WTC11 (cell line): Measurements from ENCODE around the gene RBPMS2. TPM values are rescaled to one million over a fixed set of nuclear protein-coding genes. Genes with fewer than 3 reads are reported as not detected.
A peak's percentile ranks its signal among the peaks of the same experiment; 100 is the strongest.

Source experiments
- ATAC-seq: fragments of 200-7000 bp; cut with Tn5 transposase; 2 replicates; pipeline ENCODE4 v1.10.0; 2021; ENCODE audit warnings: mild to moderate bottlenecking, moderate library complexity
- CTCF ChIA-PET: fragments of 300-600 bp; sonication (Branson Sonifier 250); formaldehyde crosslinking; loops from one replicate; lab custom pipeline; 2021; ENCODE audit warnings: antibody characterized with exemption; lab: Charles Lee
- POLR2A ChIA-PET: fragments of 350-600 bp; sonication (Branson Sonifier 250); formaldehyde crosslinking; loops from one replicate; lab custom pipeline; 2021; ENCODE audit warnings: antibody characterized with exemption; lab: Charles Lee
- DNase-seq: peaks from one replicate; pipeline ENCODE4 v3.0.0; 2021; ENCODE audit warnings: low spot score
- H3K27ac Mint-ChIP-seq: 2 replicates; pipeline ENCODE4 v1.8.0; 2021; ENCODE audit warnings: mixed read lengths
- H3K27me3 Mint-ChIP-seq: 2 replicates; pipeline ENCODE4 v1.8.0; 2021; ENCODE audit warnings: low read depth, mild to moderate bottlenecking, moderate library complexity, mixed read lengths
- H3K36me3 Mint-ChIP-seq: 2 replicates; pipeline ENCODE4 v1.8.0; 2021; ENCODE audit warnings: mixed read lengths
- H3K4me1 Mint-ChIP-seq: 2 replicates; pipeline ENCODE4 v1.8.0; 2022; ENCODE audit warnings: mixed read lengths
- H3K4me3 Mint-ChIP-seq: 2 replicates; pipeline ENCODE4 v1.8.0; 2021; ENCODE audit warnings: mild to moderate bottlenecking, moderate library complexity, mixed read lengths
- H3K9me3 Mint-ChIP-seq: 2 replicates; pipeline ENCODE4 v1.8.0; 2021; ENCODE audit warnings: mixed read lengths
- CBFB ChIP-seq: sonication (generic); formaldehyde crosslinking; IDR thresholded peaks from 2 replicates; pipeline ENCODE4 v1.8.1; 2022; ENCODE audit warnings: mild to moderate bottlenecking, low read depth, missing genetic modification reagents
- FOXJ3 ChIP-seq: sonication (generic); formaldehyde crosslinking; IDR thresholded peaks from 2 replicates; pipeline ENCODE4 v1.9.0; 2021; ENCODE audit warnings: missing genetic modification reagents, mild to moderate bottlenecking, borderline replicate concordance
- JAZF1 ChIP-seq: fragments of 250-450 bp; sonication (Bioruptor Pico); IDR thresholded peaks from 2 replicates; pipeline ENCODE4 v1.9.0; 2021; ENCODE audit warnings: moderate library complexity, mild to moderate bottlenecking, inconsistent platforms
- NFATC4 ChIP-seq: fragments of 250-450 bp; sonication (Bioruptor Pico); IDR thresholded peaks from 2 replicates; pipeline ENCODE4 v1.9.0; 2021; ENCODE audit warnings: mild to moderate bottlenecking
- NR3C1 ChIP-seq: sonication (generic); formaldehyde crosslinking; conservative IDR thresholded peaks from 2 replicates; pipeline ENCODE4 v1.8.1; 2023; ENCODE audit warnings: low read depth, mild to moderate bottlenecking, missing genetic modification reagents
- PRRX2 ChIP-seq: fragments of 250-450 bp; sonication (Bioruptor Pico); IDR thresholded peaks from 2 replicates; pipeline ENCODE4 v1.8.0; 2021; ENCODE audit warnings: mild to moderate bottlenecking
- TEAD1 ChIP-seq: sonication (generic); formaldehyde crosslinking; IDR thresholded peaks from 2 replicates; pipeline ENCODE4 v1.8.0; 2022; ENCODE audit warnings: mild to moderate bottlenecking, missing genetic modification reagents
- ZBTB21 ChIP-seq: sonication (generic); formaldehyde crosslinking; IDR thresholded peaks from 2 replicates; pipeline ENCODE4 v1.8.1; 2023; ENCODE audit warnings: mild to moderate bottlenecking, missing genetic modification reagents, borderline replicate concordance
- ZNF232 ChIP-seq: sonication (generic); formaldehyde crosslinking; IDR thresholded peaks from 2 replicates; pipeline ENCODE4 v1.8.0; 2022; ENCODE audit warnings: mild to moderate bottlenecking, missing genetic modification reagents
- total RNA-seq: library from RNA; stranded (reverse); gene quantifications from 3 replicates; pipeline ENCODE4 v1.2.3, GENCODE V29; 2021
- TF ChIP-seq, protein P1 (sequence below): sonication (generic); formaldehyde crosslinking; IDR thresholded peaks from 2 replicates; pipeline ENCODE4 v1.8.0; 2022; ENCODE audit warnings: mild to moderate bottlenecking, missing genetic modification reagents
- TF ChIP-seq, protein P2 (sequence below): sonication (generic); formaldehyde crosslinking; IDR thresholded peaks from 2 replicates; pipeline ENCODE4 v1.8.0; 2023; ENCODE audit warnings: missing genetic modification reagents
- TF ChIP-seq, protein P3 (sequence below): sonication (generic); formaldehyde crosslinking; IDR thresholded peaks from 2 replicates; pipeline ENCODE4 v1.8.1; 2023; ENCODE audit warnings: mild to moderate bottlenecking, missing genetic modification reagents
- TF ChIP-seq, protein P4 (sequence below): sonication (generic); formaldehyde crosslinking; conservative IDR thresholded peaks from 2 replicates; pipeline ENCODE4 v1.8.1; 2023; ENCODE audit warnings: mild to moderate bottlenecking, low read depth, missing genetic modification reagents, moderate library complexity
- TF ChIP-seq, protein P5 (sequence below): sonication (generic); formaldehyde crosslinking; IDR thresholded peaks from 2 replicates; pipeline ENCODE4 v1.8.0; 2022; ENCODE audit warnings: mild to moderate bottlenecking, missing genetic modification reagents
- TF ChIP-seq, protein P6 (sequence below): sonication (generic); formaldehyde crosslinking; IDR thresholded peaks from 2 replicates; pipeline ENCODE4 v1.8.1; 2022; ENCODE audit warnings: mild to moderate bottlenecking, missing genetic modification reagents, moderate library complexity, borderline replicate concordance
- TF ChIP-seq, protein P7 (sequence below): fragments of 250-450 bp; sonication (Bioruptor Pico); IDR thresholded peaks from 2 replicates; pipeline ENCODE4 v1.9.0; 2021; ENCODE audit warnings: mild to moderate bottlenecking
- TF ChIP-seq, protein P8 (sequence below): fragments of 250-450 bp; sonication (Bioruptor Pico); IDR thresholded peaks from 2 replicates; pipeline ENCODE4 v1.9.0; 2021; ENCODE audit warnings: mild to moderate bottlenecking
- TF ChIP-seq, protein P9 (sequence below): sonication (generic); formaldehyde crosslinking; IDR thresholded peaks from 2 replicates; pipeline ENCODE4 v1.8.1; 2022; ENCODE audit warnings: mild to moderate bottlenecking, moderate library complexity, missing genetic modification reagents

RBPMS2 gene
- total RNA-seq, 1 experiment from 2014 or later: 195 TPM

DNA sequence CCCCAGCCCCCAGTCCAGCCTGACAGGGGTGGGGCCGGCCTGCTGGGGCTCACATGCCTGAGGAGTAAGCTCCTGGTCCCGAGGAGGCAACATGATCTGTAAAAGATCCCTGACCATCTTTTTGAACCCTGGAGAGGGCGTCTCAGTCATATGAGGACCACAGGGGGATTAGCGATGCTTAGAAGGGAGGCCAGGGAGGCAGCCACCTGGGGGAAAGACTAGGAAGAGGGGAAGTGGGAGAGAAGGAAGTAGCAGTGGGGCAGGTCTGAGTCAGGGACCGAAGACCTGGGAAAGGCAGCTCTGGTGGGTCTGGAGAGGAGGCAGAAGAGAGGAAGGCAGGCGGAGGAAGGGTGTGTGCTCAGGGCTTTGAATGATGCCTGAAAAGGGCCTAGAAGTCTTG is 31.1 kb upstream of the RBPMS2 start:
- Mint-ChIP-seq H3K27me3 (no peaks in the 10 kb centered on the region; the same call in 1 of the 2 replicates), H3K9me3 (no peaks in the 10 kb centered on the region), H3K36me3 (peaks cover 8% of the 10 kb centered on the region), H3K4me1 (peaks cover 62% of the 10 kb centered on the region), H3K4me3 (peak overlapping the region; percentile 10; the same call in 1 of the 2 replicates), H3K27ac (peak overlapping the region; percentile 98)
- CTCF ChIA-PET: interaction anchor here (0.7 to 7.6 kb wide), 5 partner anchors 26 to 79 kb away, joined by 3 to 122 read pairs (median 68); no protein-coding TSS in a partner anchor
- TF ChIP-seq CBFB (CRISPR knock-in tag): peak; percentile 40; the same call in 1 of the 2 replicates
- TF ChIP-seq, protein P1, sequence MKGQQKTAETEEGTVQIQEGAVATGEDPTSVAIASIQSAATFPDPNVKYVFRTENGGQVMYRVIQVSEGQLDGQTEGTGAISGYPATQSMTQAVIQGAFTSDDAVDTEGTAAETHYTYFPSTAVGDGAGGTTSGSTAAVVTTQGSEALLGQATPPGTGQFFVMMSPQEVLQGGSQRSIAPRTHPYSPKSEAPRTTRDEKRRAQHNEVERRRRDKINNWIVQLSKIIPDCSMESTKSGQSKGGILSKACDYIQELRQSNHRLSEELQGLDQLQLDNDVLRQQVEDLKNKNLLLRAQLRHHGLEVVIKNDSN (CRISPR knock-in tag): no peak
- POLR2A ChIA-PET: interaction anchor here (0.5 to 5.6 kb wide), 8 partner anchors 17 to 172 kb away, joined by 3 to 33 read pairs (median 6); partner anchors contain the start of genes PIF1 and PLEKHO2
- ATAC-seq: no peak
- no peak for DNase-seq

DNA sequence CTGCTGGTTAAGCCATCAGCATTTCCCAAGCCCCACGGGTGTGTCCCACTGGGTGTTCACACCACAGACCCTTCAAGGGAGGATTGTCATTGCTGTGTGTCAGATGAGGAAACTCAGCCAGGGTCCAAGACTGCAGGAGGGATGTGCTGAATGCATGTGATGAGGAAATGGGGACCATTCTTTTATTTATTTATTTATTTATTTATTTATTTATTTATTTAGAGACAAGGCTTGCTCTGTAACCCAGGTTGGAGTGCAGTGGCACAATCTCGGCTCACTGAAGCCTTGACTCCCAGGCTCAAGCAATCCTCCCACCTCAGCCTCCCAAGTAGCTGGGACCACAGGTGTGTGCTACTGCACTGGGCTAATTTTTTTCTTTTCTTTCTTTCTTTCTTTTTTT is 29.2 kb upstream of the RBPMS2 start:
- no peak overlapping the region for H3K4me3 Mint-ChIP-seq
- DNase-seq (no peak), ATAC-seq (no peak)
- H3K4me1 Mint-ChIP-seq: peaks cover 44% of the 10 kb centered on the region
- peak overlapping the region; percentile 85; the same call in 1 of the 2 replicates for H3K27ac Mint-ChIP-seq
- POLR2A ChIA-PET: interaction anchor here (0.6 to 2.2 kb wide), 3 partner anchors 25 to 113 kb away, joined by 3 to 8 read pairs (median 3); no protein-coding TSS in a partner anchor
- TF ChIP-seq, protein P2, sequence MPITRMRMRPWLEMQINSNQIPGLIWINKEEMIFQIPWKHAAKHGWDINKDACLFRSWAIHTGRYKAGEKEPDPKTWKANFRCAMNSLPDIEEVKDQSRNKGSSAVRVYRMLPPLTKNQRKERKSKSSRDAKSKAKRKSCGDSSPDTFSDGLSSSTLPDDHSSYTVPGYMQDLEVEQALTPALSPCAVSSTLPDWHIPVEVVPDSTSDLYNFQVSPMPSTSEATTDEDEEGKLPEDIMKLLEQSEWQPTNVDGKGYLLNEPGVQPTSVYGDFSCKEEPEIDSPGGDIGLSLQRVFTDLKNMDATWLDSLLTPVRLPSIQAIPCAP (CRISPR knock-in tag): no peak
- no peak for TF ChIP-seq FOXJ3 (CRISPR knock-in tag)
- no peak for TF ChIP-seq TEAD1
- no peaks in the 10 kb centered on the region; the same call in 1 of the 2 replicates for H3K27me3 Mint-ChIP-seq
- H3K36me3 Mint-ChIP-seq: peaks cover 15% of the 10 kb centered on the region
- H3K9me3 Mint-ChIP-seq: peaks cover 6% of the 10 kb centered on the region
- CTCF ChIA-PET: interaction anchor here (1.4 to 7.6 kb wide), 4 partner anchors 31 to 76 kb away, joined by 4 to 122 read pairs (median 5); no protein-coding TSS in a partner anchor

DNA sequence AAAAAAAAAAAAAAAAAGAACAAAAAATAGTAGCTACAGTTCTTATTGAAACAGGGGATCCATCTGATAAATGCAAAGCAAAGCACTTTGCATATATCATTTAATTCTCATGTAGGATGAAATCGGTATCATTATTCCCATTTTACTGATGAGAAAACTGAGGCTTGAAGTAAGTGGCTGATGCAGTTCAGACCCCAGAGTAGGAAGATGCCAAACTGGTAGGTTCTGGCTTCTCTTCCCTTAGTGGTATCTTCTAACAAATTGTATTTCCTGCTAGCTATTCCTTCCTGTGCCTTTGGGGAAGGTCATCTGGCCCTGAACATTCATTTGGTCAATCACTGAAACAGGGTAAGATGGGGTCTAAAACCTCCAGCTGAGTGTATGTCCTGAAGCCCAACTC is 28.1 kb upstream of the RBPMS2 start:
- no peak overlapping the region for H3K4me3 Mint-ChIP-seq
- peaks cover 19% of the 10 kb centered on the region for H3K36me3 Mint-ChIP-seq
- H3K9me3 Mint-ChIP-seq: peaks cover 6% of the 10 kb centered on the region
- CTCF ChIA-PET: interaction anchor here (0.5 to 1.9 kb wide), 5 partner anchors 32 to 249 kb away, joined by 4 to 7 read pairs (median 4); no protein-coding TSS in a partner anchor
- no peak overlapping the region for H3K27ac Mint-ChIP-seq
- POLR2A ChIA-PET: interaction anchor here (0.6 kb wide), 1 partner anchor 530 kb away, joined by 4 read pairs; no protein-coding TSS in a partner anchor
- DNase-seq (no peak), ATAC-seq (no peak)
- H3K27me3 Mint-ChIP-seq: no peaks in the 10 kb centered on the region; the same call in 1 of the 2 replicates
- H3K4me1 Mint-ChIP-seq: peaks cover 34% of the 10 kb centered on the region
- TF ChIP-seq, protein P3, sequence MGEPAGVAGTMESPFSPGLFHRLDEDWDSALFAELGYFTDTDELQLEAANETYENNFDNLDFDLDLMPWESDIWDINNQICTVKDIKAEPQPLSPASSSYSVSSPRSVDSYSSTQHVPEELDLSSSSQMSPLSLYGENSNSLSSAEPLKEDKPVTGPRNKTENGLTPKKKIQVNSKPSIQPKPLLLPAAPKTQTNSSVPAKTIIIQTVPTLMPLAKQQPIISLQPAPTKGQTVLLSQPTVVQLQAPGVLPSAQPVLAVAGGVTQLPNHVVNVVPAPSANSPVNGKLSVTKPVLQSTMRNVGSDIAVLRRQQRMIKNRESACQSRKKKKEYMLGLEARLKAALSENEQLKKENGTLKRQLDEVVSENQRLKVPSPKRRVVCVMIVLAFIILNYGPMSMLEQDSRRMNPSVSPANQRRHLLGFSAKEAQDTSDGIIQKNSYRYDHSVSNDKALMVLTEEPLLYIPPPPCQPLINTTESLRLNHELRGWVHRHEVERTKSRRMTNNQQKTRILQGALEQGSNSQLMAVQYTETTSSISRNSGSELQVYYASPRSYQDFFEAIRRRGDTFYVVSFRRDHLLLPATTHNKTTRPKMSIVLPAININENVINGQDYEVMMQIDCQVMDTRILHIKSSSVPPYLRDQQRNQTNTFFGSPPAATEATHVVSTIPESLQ (CRISPR knock-in tag): no peak
- no peak for TF ChIP-seq NR3C1
- TF ChIP-seq, protein P4, sequence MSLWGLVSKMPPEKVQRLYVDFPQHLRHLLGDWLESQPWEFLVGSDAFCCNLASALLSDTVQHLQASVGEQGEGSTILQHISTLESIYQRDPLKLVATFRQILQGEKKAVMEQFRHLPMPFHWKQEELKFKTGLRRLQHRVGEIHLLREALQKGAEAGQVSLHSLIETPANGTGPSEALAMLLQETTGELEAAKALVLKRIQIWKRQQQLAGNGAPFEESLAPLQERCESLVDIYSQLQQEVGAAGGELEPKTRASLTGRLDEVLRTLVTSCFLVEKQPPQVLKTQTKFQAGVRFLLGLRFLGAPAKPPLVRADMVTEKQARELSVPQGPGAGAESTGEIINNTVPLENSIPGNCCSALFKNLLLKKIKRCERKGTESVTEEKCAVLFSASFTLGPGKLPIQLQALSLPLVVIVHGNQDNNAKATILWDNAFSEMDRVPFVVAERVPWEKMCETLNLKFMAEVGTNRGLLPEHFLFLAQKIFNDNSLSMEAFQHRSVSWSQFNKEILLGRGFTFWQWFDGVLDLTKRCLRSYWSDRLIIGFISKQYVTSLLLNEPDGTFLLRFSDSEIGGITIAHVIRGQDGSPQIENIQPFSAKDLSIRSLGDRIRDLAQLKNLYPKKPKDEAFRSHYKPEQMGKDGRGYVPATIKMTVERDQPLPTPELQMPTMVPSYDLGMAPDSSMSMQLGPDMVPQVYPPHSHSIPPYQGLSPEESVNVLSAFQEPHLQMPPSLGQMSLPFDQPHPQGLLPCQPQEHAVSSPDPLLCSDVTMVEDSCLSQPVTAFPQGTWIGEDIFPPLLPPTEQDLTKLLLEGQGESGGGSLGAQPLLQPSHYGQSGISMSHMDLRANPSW (CRISPR knock-in tag): no peak
- TF ChIP-seq, protein P5, sequence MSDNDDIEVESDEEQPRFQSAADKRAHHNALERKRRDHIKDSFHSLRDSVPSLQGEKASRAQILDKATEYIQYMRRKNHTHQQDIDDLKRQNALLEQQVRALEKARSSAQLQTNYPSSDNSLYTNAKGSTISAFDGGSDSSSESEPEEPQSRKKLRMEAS (CRISPR knock-in tag): no peak
- TF ChIP-seq PRRX2 (CRISPR knock-in tag): no peak
- TF ChIP-seq, protein P6, sequence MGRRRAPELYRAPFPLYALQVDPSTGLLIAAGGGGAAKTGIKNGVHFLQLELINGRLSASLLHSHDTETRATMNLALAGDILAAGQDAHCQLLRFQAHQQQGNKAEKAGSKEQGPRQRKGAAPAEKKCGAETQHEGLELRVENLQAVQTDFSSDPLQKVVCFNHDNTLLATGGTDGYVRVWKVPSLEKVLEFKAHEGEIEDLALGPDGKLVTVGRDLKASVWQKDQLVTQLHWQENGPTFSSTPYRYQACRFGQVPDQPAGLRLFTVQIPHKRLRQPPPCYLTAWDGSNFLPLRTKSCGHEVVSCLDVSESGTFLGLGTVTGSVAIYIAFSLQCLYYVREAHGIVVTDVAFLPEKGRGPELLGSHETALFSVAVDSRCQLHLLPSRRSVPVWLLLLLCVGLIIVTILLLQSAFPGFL (CRISPR knock-in tag): no peak
- TF ChIP-seq ZNF232 (CRISPR knock-in tag): no peak
- no peak for TF ChIP-seq NFATC4 (CRISPR knock-in tag)
- TF ChIP-seq, protein P7, sequence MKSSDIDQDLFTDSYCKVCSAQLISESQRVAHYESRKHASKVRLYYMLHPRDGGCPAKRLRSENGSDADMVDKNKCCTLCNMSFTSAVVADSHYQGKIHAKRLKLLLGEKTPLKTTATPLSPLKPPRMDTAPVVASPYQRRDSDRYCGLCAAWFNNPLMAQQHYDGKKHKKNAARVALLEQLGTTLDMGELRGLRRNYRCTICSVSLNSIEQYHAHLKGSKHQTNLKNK (CRISPR knock-in tag): no peak
- TF ChIP-seq ZBTB21: no peak
- TF ChIP-seq, protein P8, sequence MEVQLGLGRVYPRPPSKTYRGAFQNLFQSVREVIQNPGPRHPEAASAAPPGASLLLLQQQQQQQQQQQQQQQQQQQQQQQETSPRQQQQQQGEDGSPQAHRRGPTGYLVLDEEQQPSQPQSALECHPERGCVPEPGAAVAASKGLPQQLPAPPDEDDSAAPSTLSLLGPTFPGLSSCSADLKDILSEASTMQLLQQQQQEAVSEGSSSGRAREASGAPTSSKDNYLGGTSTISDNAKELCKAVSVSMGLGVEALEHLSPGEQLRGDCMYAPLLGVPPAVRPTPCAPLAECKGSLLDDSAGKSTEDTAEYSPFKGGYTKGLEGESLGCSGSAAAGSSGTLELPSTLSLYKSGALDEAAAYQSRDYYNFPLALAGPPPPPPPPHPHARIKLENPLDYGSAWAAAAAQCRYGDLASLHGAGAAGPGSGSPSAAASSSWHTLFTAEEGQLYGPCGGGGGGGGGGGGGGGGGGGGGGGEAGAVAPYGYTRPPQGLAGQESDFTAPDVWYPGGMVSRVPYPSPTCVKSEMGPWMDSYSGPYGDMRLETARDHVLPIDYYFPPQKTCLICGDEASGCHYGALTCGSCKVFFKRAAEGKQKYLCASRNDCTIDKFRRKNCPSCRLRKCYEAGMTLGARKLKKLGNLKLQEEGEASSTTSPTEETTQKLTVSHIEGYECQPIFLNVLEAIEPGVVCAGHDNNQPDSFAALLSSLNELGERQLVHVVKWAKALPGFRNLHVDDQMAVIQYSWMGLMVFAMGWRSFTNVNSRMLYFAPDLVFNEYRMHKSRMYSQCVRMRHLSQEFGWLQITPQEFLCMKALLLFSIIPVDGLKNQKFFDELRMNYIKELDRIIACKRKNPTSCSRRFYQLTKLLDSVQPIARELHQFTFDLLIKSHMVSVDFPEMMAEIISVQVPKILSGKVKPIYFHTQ (CRISPR knock-in tag): no peak
- TF ChIP-seq JAZF1: no peak
- TF ChIP-seq, protein P9, sequence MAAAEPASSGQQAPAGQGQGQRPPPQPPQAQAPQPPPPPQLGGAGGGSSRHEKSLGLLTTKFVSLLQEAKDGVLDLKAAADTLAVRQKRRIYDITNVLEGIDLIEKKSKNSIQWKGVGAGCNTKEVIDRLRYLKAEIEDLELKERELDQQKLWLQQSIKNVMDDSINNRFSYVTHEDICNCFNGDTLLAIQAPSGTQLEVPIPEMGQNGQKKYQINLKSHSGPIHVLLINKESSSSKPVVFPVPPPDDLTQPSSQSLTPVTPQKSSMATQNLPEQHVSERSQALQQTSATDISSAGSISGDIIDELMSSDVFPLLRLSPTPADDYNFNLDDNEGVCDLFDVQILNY (CRISPR knock-in tag): no peak
